Mesenteric fat pad (tissue), 1 donor: ENCODE measurements around the gene PSME3IP1. TPM values are rescaled to one million over a fixed set of nuclear protein-coding genes. Genes with fewer than 3 reads are reported as not detected.

Experiments used
- total RNA-seq: library from RNA; stranded (reverse); fragmentation: NEBNext Ultra II Directional; extraction: Animal tissue kit (Norgen Biotek cat#: 25700); gene quantifications from one replicate; pipeline ENCODE4 v1.2.1, GENCODE V29; 2021
- donor health status: DM: yes; HTN: yes; CAD: no.

The PSME3IP1 gene
- total RNA-seq, 1 donor from 2014 or later: 61.1 TPM

Other genes with a start within 250 kb of the PSME3IP1 start
- gene CETP, start 224.1 kb downstream of the PSME3IP1 start, total RNA-seq: 6.4 TPM
- gene NLRC5, start 196.5 kb downstream of the PSME3IP1 start, total RNA-seq: 63.9 TPM
- gene CPNE2, start 93.5 kb downstream of the PSME3IP1 start, total RNA-seq: 60.1 TPM
- gene RSPRY1, start 290 bp upstream of the PSME3IP1 start, total RNA-seq: 26.0 TPM
- 52.0 TPM for gene ARL2BP, start 59.2 kb upstream of the PSME3IP1 start, total RNA-seq
- gene PLLP, start 98.6 kb upstream of the PSME3IP1 start, total RNA-seq: 1.8 TPM
- gene CCL22, start 172.7 kb upstream of the PSME3IP1 start, total RNA-seq: not detected
- gene CX3CL1, start 186.5 kb upstream of the PSME3IP1 start, total RNA-seq: 14.6 TPM
- gene CCL17, start 218.7 kb upstream of the PSME3IP1 start, total RNA-seq: not detected